ENCODE measurements around the gene GALNT9. TPM values are rescaled to one million over a fixed set of nuclear protein-coding genes. Genes with fewer than 3 reads are reported as not detected.

Gene GALNT9
- polyA plus RNA-seq, 3 donors: not detected

GRCh38 chr12:132367071-132367851 is 37.9 kb upstream of the GALNT9 start:
- no peaks in the 10 kb centered on the region for H3K79me2 ChIP-seq (ENCODE audit: insufficient read depth, low read length)
- intact Hi-C loops (cut with micrococcal nuclease): no loop called here
- peaks cover 0 to 12% (median 4%) of the 10 kb centered on the region in 7 donors for H3K9me3 Mint-ChIP-seq
- H3K4me3 Mint-ChIP-seq: no peak overlapping the region
- no peaks in the 10 kb centered on the region for H4K20me1 ChIP-seq (ENCODE audit: insufficient read depth, low read length)
- H3K4me1 ChIP-seq (ENCODE audit: control insufficient read depth in 1 of 2, insufficient read depth in 2 of 2, low read length in 2 of 2): no peaks in the 10 kb centered on the region
- H3K9me3 ChIP-seq (replicated peaks in 1 of 2; ENCODE audit: control insufficient read depth in 1 of 2, insufficient read depth in 1 of 2, low read length in 2 of 2): peaks cover 0 to 4% of the 10 kb centered on the region in 2 donors
- no peak overlapping the region for H3K9ac ChIP-seq (ENCODE audit: insufficient read depth, low read length, poor library complexity, severe bottlenecking)
- H3K27ac Mint-ChIP-seq: no peak overlapping the region
- no peak overlapping the region for H2AFZ ChIP-seq (ENCODE audit: insufficient read depth, low read depth, low read length, poor library complexity, severe bottlenecking)
- peaks cover 6 to 24% (median 15%) of the 10 kb centered on the region in 3 donors for H3K27me3 Mint-ChIP-seq (ENCODE audit: low read depth in 3 of 3)
- 58% methylated on average over 10 of the region's 31 CpGs for WGBS (ENCODE audit: insufficient coverage)
- no peak overlapping the region for H3K27ac ChIP-seq (ENCODE audit: low read depth in 1 of 2, low read length in 2 of 2)
- H3K4me1 Mint-ChIP-seq: no peaks in the 10 kb centered on the region
- H3K4me2 ChIP-seq (replicated peaks; ENCODE audit: extremely low read depth, low read length, poor library complexity, severe bottlenecking): no peak overlapping the region
- DNase-seq: no peak
- no peaks in the 10 kb centered on the region for H3K36me3 Mint-ChIP-seq
- no peaks in the 10 kb centered on the region for H3K36me3 ChIP-seq (replicated peaks in 1 of 2; ENCODE audit: control insufficient read depth in 1 of 2, insufficient read depth in 2 of 2, low read length in 2 of 2)
- H3K4me3 ChIP-seq (replicated peaks in 1 of 3; ENCODE audit: low read depth in 2 of 3, low read length in 3 of 3): no peak overlapping the region
- no peak for TF ChIP-seq CTCF (IDR thresholded peaks at IDR 0.05)
- H3K27me3 ChIP-seq (ENCODE audit: control insufficient read depth in 2 of 2, insufficient read depth in 2 of 2, low read length in 2 of 2): peaks cover 0 to 6% of the 10 kb centered on the region in 2 donors

- H2AFZ ChIP-seq (ENCODE audit: insufficient read depth, low read depth, low read length, poor library complexity, severe bottlenecking): no peak overlapping the region
- no peaks in the 10 kb centered on the region for H3K36me3 ChIP-seq (replicated peaks in 1 of 2; ENCODE audit: control insufficient read depth in 1 of 2, insufficient read depth in 2 of 2, low read length in 2 of 2)
- H3K4me3 Mint-ChIP-seq: no peak overlapping the region
- H3K27ac Mint-ChIP-seq: no peak overlapping the region
- no peaks in the 10 kb centered on the region for H3K79me2 ChIP-seq (ENCODE audit: insufficient read depth, low read length)
- no peak overlapping the region for H3K4me3 ChIP-seq (replicated peaks in 1 of 3; ENCODE audit: low read depth in 2 of 3, low read length in 3 of 3)
- intact Hi-C loops (cut with micrococcal nuclease): no loop called here
- H3K9me3 Mint-ChIP-seq: peaks cover 0 to 14% (median 4%) of the 10 kb centered on the region in 7 donors
- no peak overlapping the region for H3K9ac ChIP-seq (ENCODE audit: insufficient read depth, low read length, poor library complexity, severe bottlenecking)
- H3K4me1 Mint-ChIP-seq: no peaks in the 10 kb centered on the region
- H3K4me1 ChIP-seq (ENCODE audit: control insufficient read depth in 1 of 2, insufficient read depth in 2 of 2, low read length in 2 of 2): no peaks in the 10 kb centered on the region
- H3K36me3 Mint-ChIP-seq: no peaks in the 10 kb centered on the region
- H3K4me2 ChIP-seq (replicated peaks; ENCODE audit: extremely low read depth, low read length, poor library complexity, severe bottlenecking): no peak overlapping the region
- 79% methylated on average over 12 of the region's 17 CpGs for WGBS (ENCODE audit: insufficient coverage)
- peaks cover 0 to 3% of the 10 kb centered on the region in 2 donors for H3K27me3 ChIP-seq (ENCODE audit: control insufficient read depth in 2 of 2, insufficient read depth in 2 of 2, low read length in 2 of 2)
- TF ChIP-seq CTCF (IDR thresholded peaks at IDR 0.05): no peak
- H3K27me3 Mint-ChIP-seq (ENCODE audit: low read depth in 3 of 3): peaks cover 3 to 21% (median 11%) of the 10 kb centered on the region in 3 donors
- no peak for DNase-seq
- peaks cover 0 to 4% of the 10 kb centered on the region in 2 donors for H3K9me3 ChIP-seq (replicated peaks in 1 of 2; ENCODE audit: control insufficient read depth in 1 of 2, insufficient read depth in 1 of 2, low read length in 2 of 2)
- no peak overlapping the region for H3K27ac ChIP-seq (ENCODE audit: low read depth in 1 of 2, low read length in 2 of 2)
- H4K20me1 ChIP-seq (ENCODE audit: insufficient read depth, low read length): no peaks in the 10 kb centered on the region
Measured at GRCh38 chr12:132366341-132366861, 37.0 kb upstream of the GALNT9 start.
